Trophoblast cell (in vitro differentiated cells and primary cell): Measurements from ENCODE around the gene DNAJC6.
A peak's percentile ranks its signal among the peaks of the same experiment; 100 is the strongest.
"Not testable (repeated sequence)": the region's sequence is repeated elsewhere in the genome, so short reads cannot be mapped to it uniquely, and the experiment has no call there.

Source experiments
- DNase-seq, 2 donors: peaks; one replicate each; pipeline ENCODE4 v3.0.0-alpha.2; 2016
- H2AFZ ChIP-seq: 2 replicates; pipeline ENCODE4 v1.6.1; 2013; ENCODE audit warnings: low read length, moderate library complexity, mild to moderate bottlenecking; ENCODE audit not compliant: insufficient read depth, poor library complexity
- H2AK5ac ChIP-seq: 2 replicates; pipeline ENCODE4 v1.6.1; 2013; ENCODE audit warnings: mild to moderate bottlenecking, low read length
- H2BK120ac ChIP-seq: 2 replicates; pipeline ENCODE4 v1.6.1; 2013; ENCODE audit warnings: low read length, mild to moderate bottlenecking, moderate library complexity; ENCODE audit not compliant: insufficient read depth, poor library complexity
- H2BK12ac ChIP-seq: 2 replicates; pipeline ENCODE4 v1.6.1; 2013; ENCODE audit warnings: mild to moderate bottlenecking, low read length, moderate library complexity
- H2BK5ac ChIP-seq: 2 replicates; pipeline ENCODE4 v1.6.1; 2013; ENCODE audit warnings: low read length, low read depth, moderate library complexity, mild to moderate bottlenecking; ENCODE audit not compliant: poor library complexity
- H3K14ac ChIP-seq: 2 replicates; pipeline ENCODE4 v1.6.1; 2013; ENCODE audit warnings: mild to moderate bottlenecking, low read length
- H3K18ac ChIP-seq: 2 replicates; pipeline ENCODE4 v1.6.1; 2013; ENCODE audit warnings: mild to moderate bottlenecking, low read length
- H3K23ac ChIP-seq: 2 replicates; pipeline ENCODE4 v1.6.1; 2013; ENCODE audit warnings: low read length
- H3K27ac ChIP-seq: 2 replicates; pipeline ENCODE4 v1.5.1; 2013; ENCODE audit warnings: low read depth, mild to moderate bottlenecking, inconsistent platforms, low read length, moderate library complexity
- H3K27me3 ChIP-seq: 2 replicates; pipeline ENCODE4 v1.6.1; 2013; ENCODE audit warnings: inconsistent platforms, mild to moderate bottlenecking, low read length, moderate library complexity; ENCODE audit not compliant: insufficient read depth
- H3K36me3 ChIP-seq, 2 experiments: 1 replicate in 1 of 2; 2 replicates in 1 of 2; pipeline ENCODE4 v1.6.1; 2013; ENCODE audit warnings: low read length in 2 of 2, mild to moderate bottlenecking in 2 of 2, moderate library complexity in 1 of 2; ENCODE audit not compliant: insufficient read depth in 2 of 2, control insufficient read depth in 1 of 2
- H3K4ac ChIP-seq: 2 replicates; pipeline ENCODE4 v1.6.1; 2013; ENCODE audit warnings: low read depth, mild to moderate bottlenecking, low read length, moderate library complexity
- H3K4me1 ChIP-seq, 2 experiments: 1 replicate in 1 of 2; 2 replicates in 1 of 2; pipeline ENCODE4 v1.6.1; 2013; ENCODE audit warnings: low read length in 2 of 2, mild to moderate bottlenecking in 2 of 2, moderate library complexity in 1 of 2; ENCODE audit not compliant: insufficient read depth in 2 of 2, control insufficient read depth in 1 of 2
- H3K4me2 ChIP-seq: 2 replicates; pipeline ENCODE4 v1.6.1; 2013; ENCODE audit warnings: inconsistent platforms, mild to moderate bottlenecking, low read length, moderate library complexity
- H3K4me3 ChIP-seq: 2 replicates; pipeline ENCODE4 v1.5.1; 2013; ENCODE audit warnings: mild to moderate bottlenecking, low read depth, low read length, inconsistent platforms
- H3K79me1 ChIP-seq: one replicate; pipeline ENCODE4 v1.6.1; 2013; ENCODE audit warnings: low read length
- H3K79me2 ChIP-seq: 2 replicates; pipeline ENCODE4 v1.6.1; 2013; ENCODE audit warnings: low read length, mild to moderate bottlenecking; ENCODE audit not compliant: control insufficient read depth, insufficient read depth, poor library complexity
- H3K9ac ChIP-seq: 2 replicates; pipeline ENCODE4 v1.6.1; 2013; ENCODE audit warnings: mild to moderate bottlenecking, low read length
- H3K9me3 ChIP-seq: 2 replicates; pipeline ENCODE4 v1.6.1; 2013; ENCODE audit warnings: low read depth, mild to moderate bottlenecking, control low read depth, inconsistent platforms, low read length; ENCODE audit not compliant: insufficient read depth
- H4K12ac ChIP-seq: 2 replicates; pipeline ENCODE4 v1.6.1; 2013; ENCODE audit warnings: low read depth, mild to moderate bottlenecking, low read length, moderate library complexity
- H4K8ac ChIP-seq: 2 replicates; pipeline ENCODE4 v1.6.1; 2013; ENCODE audit warnings: low read depth, mild to moderate bottlenecking, low read length, moderate library complexity
- H4K91ac ChIP-seq: one replicate; pipeline ENCODE4 v1.6.1; 2013; ENCODE audit warnings: low read depth, mild to moderate bottlenecking, low read length, moderate library complexity
- WGBS: extraction: QIAGEN DNeasy Blood & Tissue Kit; methylation state at CpG from one replicate; pipeline ENCODE4 v1.1.7; 2013; ENCODE audit warnings: missing lambda C conversion rate; ENCODE audit not compliant: insufficient read length, insufficient coverage; ENCODE audit errors: extremely low coverage; 5-methylcytosine and 5-hydroxymethylcytosine counted together

The DNAJC6 gene

DNA sequence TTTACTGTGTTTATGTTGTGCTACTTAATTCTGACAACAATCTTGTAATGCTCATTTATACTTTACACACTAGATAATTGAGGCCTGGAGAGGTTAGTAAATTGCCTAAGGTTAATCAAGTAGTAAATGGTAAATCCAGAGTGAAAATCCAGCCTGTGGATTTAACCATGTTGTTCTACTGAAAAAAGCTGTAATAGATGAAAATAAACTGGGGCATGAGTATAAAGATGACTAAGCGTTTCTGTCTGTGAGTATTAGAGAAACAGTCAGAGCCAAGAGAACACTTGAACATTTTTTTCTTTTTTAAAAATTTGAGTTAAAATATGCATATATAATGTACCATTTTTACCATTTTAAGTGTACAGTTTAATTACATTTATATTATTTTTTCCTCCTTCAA lies 63.2 kb downstream of the DNAJC6 start:
- Histone ChIP-seq H3K79me2 (no peaks in the 10 kb centered on the region), H3K18ac (no peak overlapping the region), H2AFZ (no peak overlapping the region), H4K8ac (no peak overlapping the region), H3K79me1 (no peaks in the 10 kb centered on the region), H3K9me3 (no peaks in the 10 kb centered on the region), H2BK12ac (no peak overlapping the region), H3K27ac (no peak overlapping the region), H2AK5ac (no peak overlapping the region), H3K27me3 (no peaks in the 10 kb centered on the region), H3K14ac (no peak overlapping the region), H3K4ac (no peak overlapping the region), H3K4me1 (no peaks in the 10 kb centered on the region), H2BK5ac (no peak overlapping the region), H3K36me3 (no peaks in the 10 kb centered on the region), H3K4me3 (no peak overlapping the region), H4K91ac (no peak overlapping the region), H2BK120ac (no peak overlapping the region), H3K4me2 (no peak overlapping the region), H3K23ac (no peak overlapping the region), H3K9ac (no peak overlapping the region), H4K12ac (no peak overlapping the region)
- DNase-seq: no peak
- no CpG with 5 or more reads among the region's 1 CpG for WGBS

DNA sequence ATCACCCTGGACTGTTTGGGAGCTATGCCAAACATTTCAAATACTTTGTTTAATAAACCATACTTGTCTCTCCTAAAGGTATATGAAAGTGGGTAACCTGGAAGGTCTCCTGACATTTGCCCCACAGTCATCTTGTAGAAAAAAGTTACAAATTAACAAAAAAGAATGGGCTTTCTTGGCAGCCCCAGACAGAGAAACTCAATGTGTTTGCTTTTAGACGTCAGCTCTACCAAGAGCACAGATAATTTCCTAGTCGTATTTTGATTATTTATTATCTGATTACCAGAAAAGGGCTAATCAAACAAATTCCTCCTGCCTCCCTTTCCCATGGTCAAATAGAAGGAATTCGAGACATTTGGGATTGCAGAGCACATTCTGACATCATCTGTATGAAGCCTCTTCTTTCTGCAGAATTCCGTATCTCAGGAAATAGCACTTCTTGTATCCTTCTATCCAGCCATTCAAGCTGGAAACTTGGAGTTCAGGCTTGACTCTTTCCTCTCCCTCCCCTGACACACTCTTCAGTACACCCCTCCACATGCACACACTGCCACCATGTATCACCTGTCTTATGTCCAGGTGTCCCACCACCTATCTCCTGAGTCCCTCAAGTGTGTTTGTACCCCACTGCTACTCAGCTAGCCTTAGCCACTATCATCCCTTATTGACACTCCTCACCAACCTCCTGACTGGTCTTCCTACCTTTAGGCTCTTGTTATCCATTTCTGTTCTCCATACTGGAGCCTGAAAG lies 68.3 kb downstream of the DNAJC6 start:
- H2BK12ac ChIP-seq: no peak overlapping the region
- WGBS: no CpG with 5 or more reads among the region's 4 CpGs

DNA sequence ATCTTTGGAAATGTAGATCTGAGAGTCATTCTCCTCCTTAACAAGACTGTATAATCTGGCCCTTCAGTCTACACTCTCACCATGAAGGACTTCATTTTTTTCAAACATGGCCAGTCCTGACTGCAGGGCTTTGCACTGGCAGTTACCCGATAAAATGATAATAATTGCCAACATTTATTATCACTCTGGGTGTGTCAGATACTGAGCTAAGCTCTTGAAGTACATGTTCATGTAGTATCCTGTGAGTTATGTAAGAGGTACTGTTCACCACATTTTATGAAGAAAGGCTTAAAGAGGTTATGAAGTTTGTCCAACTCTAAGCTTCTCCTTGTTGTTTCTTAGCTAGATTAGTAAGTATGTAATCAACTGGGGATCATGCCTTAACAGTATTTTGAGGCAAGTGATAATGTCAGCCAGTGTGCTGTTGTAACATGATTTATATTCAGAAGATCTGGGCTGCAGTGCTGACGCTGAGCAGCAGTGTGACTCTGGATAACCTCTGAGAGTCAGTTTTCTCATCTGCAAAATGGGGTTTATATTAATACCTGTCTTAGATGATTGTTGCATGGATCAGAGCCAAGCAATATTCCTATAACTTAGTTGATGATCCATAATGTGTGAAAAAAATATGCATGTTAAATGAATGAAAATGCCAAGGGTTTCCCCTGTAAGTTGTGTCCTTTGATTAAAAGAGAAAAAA lies 69.1 kb downstream of the DNAJC6 start:
- Histone ChIP-seq H4K8ac (no peak overlapping the region), H3K36me3 (peaks cover 2 to 4% of the 10 kb centered on the region in 2 experiments), H2AK5ac (no peak overlapping the region), H3K27me3 (no peaks in the 10 kb centered on the region), H3K79me1 (no peaks in the 10 kb centered on the region), H3K9me3 (no peaks in the 10 kb centered on the region), H3K27ac (no peak overlapping the region), H3K4ac (no peak overlapping the region), H3K4me1 (no peaks in the 10 kb centered on the region), H2AFZ (no peak overlapping the region), H2BK5ac (no peak overlapping the region), H3K23ac (no peak overlapping the region), H3K4me2 (no peak overlapping the region), H2BK120ac (no peak overlapping the region), H2BK12ac (no peak overlapping the region), H3K14ac (no peak overlapping the region), H4K91ac (no peak overlapping the region), H3K18ac (no peak overlapping the region), H3K79me2 (no peaks in the 10 kb centered on the region), H3K9ac (no peak overlapping the region), H4K12ac (no peak overlapping the region), H3K4me3 (no peak overlapping the region)
- DNase-seq: no peak
- no CpG with 5 or more reads among the region's 2 CpGs for WGBS

More for the DNA sequence above, 68.3 kb downstream of the DNAJC6 start:
- no peak for DNase-seq
- H3K9me3 ChIP-seq: no peaks in the 10 kb centered on the region
- H3K4ac ChIP-seq: no peak overlapping the region
- no peaks in the 10 kb centered on the region for H3K27me3 ChIP-seq
- no peak overlapping the region for H4K8ac ChIP-seq
- peaks cover 0 to 2% of the 10 kb centered on the region in 2 experiments for H3K36me3 ChIP-seq
- H4K91ac ChIP-seq: no peak overlapping the region
- no peak overlapping the region for H2AK5ac ChIP-seq
- no peak overlapping the region for H3K27ac ChIP-seq
- no peaks in the 10 kb centered on the region for H3K4me1 ChIP-seq
- H2BK5ac ChIP-seq: no peak overlapping the region
- no peak overlapping the region for H3K23ac ChIP-seq
- H3K4me3 ChIP-seq: no peak overlapping the region
- H2AFZ ChIP-seq: no peak overlapping the region
- H3K79me1 ChIP-seq: no peaks in the 10 kb centered on the region
- H3K9ac ChIP-seq: peak overlapping the region; percentile 27
- no peak overlapping the region for H3K14ac ChIP-seq
- H4K12ac ChIP-seq: no peak overlapping the region
- H2BK120ac ChIP-seq: no peak overlapping the region
- H3K79me2 ChIP-seq: no peaks in the 10 kb centered on the region
- H3K4me2 ChIP-seq: no peak overlapping the region
- H3K18ac ChIP-seq: no peak overlapping the region

DNA sequence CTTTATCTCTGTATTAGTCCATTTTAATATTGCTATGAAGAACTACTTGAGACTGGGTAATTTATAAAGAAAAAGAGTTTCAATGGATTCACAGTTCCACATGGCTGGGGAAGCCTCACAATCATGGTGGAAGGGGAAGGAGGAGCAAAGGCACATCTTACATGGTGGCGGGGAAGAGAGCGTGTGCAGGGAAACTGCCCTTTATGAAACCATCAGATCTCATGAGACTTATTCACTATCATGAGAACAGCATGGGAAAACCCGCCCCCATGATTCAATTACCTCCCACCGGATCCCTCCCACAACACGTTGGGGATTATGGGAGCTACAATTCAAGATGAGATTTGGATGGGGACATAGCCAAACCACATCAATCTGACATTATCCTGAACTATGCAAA lies 75.1 kb downstream of the DNAJC6 start:
- not testable (repeated sequence) for H3K23ac ChIP-seq, H3K4me2 ChIP-seq, H3K18ac ChIP-seq, H4K91ac ChIP-seq, H2AFZ ChIP-seq, H2BK120ac ChIP-seq, H2AK5ac ChIP-seq, H3K14ac ChIP-seq, H3K27ac ChIP-seq, H2BK12ac ChIP-seq, H2BK5ac ChIP-seq, H3K4ac ChIP-seq, H3K79me2 ChIP-seq, H3K79me1 ChIP-seq, H3K9me3 ChIP-seq, H3K9ac ChIP-seq, H4K12ac ChIP-seq, H3K27me3 ChIP-seq, H3K4me3 ChIP-seq, H4K8ac ChIP-seq, DNase-seq, H3K4me1 ChIP-seq
- WGBS: no CpG with 5 or more reads among the region's 5 CpGs
- peaks cover 9 to 21% of the 10 kb centered on the region in 2 experiments for H3K36me3 ChIP-seq
